ENCODE data around the gene LRP1B. TPM values are rescaled to one million over a fixed set of nuclear protein-coding genes. Genes with fewer than 3 reads are reported as not detected.

Gene LRP1B
- total and polyA plus RNA-seq, 2 donors from 2014 or later: 0.69 to 1.2 TPM

DNA sequence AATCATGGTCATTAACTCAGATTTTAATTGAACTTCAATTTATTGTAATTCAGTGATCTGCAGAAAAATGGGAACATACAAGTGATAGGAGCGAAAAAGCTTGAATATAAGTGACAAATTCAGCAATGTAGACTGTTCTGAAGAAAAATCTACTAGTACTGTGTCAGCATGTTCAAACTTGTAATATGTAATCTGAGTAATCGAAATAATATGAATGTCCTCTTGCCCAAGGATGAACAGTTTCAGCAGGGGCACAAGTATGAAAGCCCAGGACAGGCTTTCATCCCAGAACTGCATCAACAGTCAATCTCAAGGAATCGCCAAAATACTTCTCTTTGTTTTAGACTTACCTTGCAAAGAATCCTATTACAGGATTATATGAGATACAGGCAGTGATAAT, 1110.5 kb downstream of the LRP1B start:
- DNase-seq (no peak), FAIRE-seq (no peak)
- Histone ChIP-seq H3K9me3 (ENCODE audit: control insufficient read depth in 2 of 3, insufficient read depth in 1 of 3, low read length in 3 of 3) (no peaks in the 10 kb centered on the region), H3K36me3 (ENCODE audit: control insufficient read depth in 2 of 3, insufficient read depth in 3 of 3, low read length in 3 of 3) (no peaks in the 10 kb centered on the region), H3K9ac (ENCODE audit: low read length in 3 of 3) (no peak overlapping the region), H3K27me3 (ENCODE audit: control insufficient read depth, insufficient read depth, low read length) (no peaks in the 10 kb centered on the region), H3K27ac (ENCODE audit: low read depth in 2 of 2, low read length in 2 of 2) (no peak overlapping the region), H3K4me3 (ENCODE audit: low read length in 3 of 3) (no peak overlapping the region), H3K4me1 (ENCODE audit: control insufficient read depth in 2 of 3, insufficient read depth in 2 of 3, low read depth in 1 of 3, low read length in 3 of 3) (no peaks in the 10 kb centered on the region)
- intact Hi-C loops (cut with DNase I): no loop called here
- TF ChIP-seq, protein P1, sequence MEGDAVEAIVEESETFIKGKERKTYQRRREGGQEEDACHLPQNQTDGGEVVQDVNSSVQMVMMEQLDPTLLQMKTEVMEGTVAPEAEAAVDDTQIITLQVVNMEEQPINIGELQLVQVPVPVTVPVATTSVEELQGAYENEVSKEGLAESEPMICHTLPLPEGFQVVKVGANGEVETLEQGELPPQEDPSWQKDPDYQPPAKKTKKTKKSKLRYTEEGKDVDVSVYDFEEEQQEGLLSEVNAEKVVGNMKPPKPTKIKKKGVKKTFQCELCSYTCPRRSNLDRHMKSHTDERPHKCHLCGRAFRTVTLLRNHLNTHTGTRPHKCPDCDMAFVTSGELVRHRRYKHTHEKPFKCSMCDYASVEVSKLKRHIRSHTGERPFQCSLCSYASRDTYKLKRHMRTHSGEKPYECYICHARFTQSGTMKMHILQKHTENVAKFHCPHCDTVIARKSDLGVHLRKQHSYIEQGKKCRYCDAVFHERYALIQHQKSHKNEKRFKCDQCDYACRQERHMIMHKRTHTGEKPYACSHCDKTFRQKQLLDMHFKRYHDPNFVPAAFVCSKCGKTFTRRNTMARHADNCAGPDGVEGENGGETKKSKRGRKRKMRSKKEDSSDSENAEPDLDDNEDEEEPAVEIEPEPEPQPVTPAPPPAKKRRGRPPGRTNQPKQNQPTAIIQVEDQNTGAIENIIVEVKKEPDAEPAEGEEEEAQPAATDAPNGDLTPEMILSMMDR (IDR thresholded peaks at IDR 0.05; ENCODE audit: borderline replicate concordance, extremely low read depth, insufficient read depth): no peak

DNA sequence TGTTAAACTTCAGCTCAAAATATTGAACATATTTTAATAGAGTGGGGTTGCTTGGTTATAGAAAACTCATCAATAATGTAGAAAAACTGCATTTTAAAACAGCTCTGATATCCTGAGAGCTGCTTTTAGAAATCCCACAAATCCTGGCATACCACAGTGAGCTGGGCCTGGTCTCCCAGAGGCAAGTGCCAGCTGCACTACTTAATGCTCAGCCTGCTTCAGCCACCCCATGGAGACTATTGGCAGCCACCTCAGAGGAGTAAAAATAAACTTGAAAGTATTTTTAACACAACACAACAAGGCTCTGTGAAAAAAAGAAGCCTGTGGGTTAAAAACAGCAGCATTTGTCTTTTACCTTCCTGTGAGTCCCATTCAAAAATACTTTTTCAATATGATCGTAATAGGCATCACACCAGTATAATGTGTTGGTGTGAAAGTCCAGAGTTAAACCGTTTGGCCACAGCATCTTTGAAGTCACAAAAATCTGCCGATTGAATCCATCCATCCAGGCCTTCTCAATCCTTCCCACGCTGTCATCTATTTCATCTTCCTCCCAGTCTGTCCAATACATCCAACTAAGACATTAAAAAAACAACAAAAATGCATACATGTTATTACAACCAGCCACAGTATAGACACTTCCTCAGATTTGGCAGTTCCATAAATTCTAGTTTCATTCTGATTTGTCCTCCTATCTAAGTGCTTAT, 1115.3 kb downstream of the LRP1B start:
- H3K36me3 ChIP-seq (ENCODE audit: control insufficient read depth in 2 of 3, insufficient read depth in 3 of 3, low read length in 3 of 3): no peaks in the 10 kb centered on the region
- DNase-seq: no peak
- H3K27me3 ChIP-seq (ENCODE audit: control insufficient read depth, insufficient read depth, low read length): no peaks in the 10 kb centered on the region
- no peak overlapping the region for H3K4me3 ChIP-seq (ENCODE audit: low read length in 3 of 3)
- H3K27ac ChIP-seq (ENCODE audit: low read depth in 2 of 2, low read length in 2 of 2): no peak overlapping the region
- no peak overlapping the region for H3K9ac ChIP-seq (ENCODE audit: low read length in 3 of 3)
- TF ChIP-seq, protein P1 (IDR thresholded peaks at IDR 0.05; ENCODE audit: borderline replicate concordance, extremely low read depth, insufficient read depth): no peak
- H3K9me3 ChIP-seq (ENCODE audit: control insufficient read depth in 2 of 3, insufficient read depth in 1 of 3, low read length in 3 of 3): no peaks in the 10 kb centered on the region
- H3K4me1 ChIP-seq (ENCODE audit: control insufficient read depth in 2 of 3, insufficient read depth in 2 of 3, low read depth in 1 of 3, low read length in 3 of 3): no peaks in the 10 kb centered on the region
- FAIRE-seq: no peak
- intact Hi-C loops (cut with DNase I): no loop called here

DNA sequence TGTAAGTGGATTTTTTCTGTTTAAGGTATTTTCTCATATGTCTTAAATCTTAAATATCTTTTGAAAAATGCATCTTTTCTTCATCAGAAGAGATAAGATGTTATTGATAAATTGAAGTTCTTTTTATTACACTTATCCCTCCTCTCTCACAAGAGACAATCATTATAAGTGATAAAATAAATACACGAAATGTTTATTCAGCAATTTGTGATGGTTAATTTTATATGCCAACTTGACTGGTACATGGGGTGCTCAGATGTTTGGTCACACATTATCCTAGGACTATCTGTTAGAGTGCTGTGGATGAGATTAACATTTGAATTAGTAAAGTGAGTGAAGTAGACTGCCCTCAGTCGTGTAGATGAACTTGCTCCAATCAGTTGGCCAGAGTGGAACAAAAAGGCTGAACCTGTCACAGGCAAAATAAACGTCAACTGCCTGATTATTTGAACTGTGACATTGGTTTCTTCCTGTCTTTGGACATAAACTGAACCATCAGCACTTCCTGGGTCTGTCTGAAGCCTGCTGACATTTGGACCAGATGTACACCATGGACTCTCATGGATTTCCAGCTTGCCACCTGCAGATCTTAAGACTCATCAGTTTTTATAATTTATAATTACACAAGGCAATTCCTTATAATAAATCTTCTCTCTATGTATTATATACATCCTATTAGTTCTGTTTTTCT, 1126.7 kb downstream of the LRP1B start:
- Histone ChIP-seq H3K27ac (ENCODE audit: low read depth in 2 of 2, low read length in 2 of 2) (no peak overlapping the region), H3K9me3 (ENCODE audit: control insufficient read depth in 2 of 3, insufficient read depth in 1 of 3, low read length in 3 of 3) (no peaks in the 10 kb centered on the region), H3K9ac (ENCODE audit: low read length in 3 of 3) (no peak overlapping the region), H3K4me3 (ENCODE audit: low read length in 3 of 3) (no peak overlapping the region), H3K36me3 (ENCODE audit: control insufficient read depth in 2 of 3, insufficient read depth in 3 of 3, low read length in 3 of 3) (no peaks in the 10 kb centered on the region), H3K4me1 (ENCODE audit: control insufficient read depth in 2 of 3, insufficient read depth in 2 of 3, low read depth in 1 of 3, low read length in 3 of 3) (no peaks in the 10 kb centered on the region), H3K27me3 (ENCODE audit: control insufficient read depth, insufficient read depth, low read length) (no peaks in the 10 kb centered on the region)
- TF ChIP-seq, protein P1 (IDR thresholded peaks at IDR 0.05; ENCODE audit: borderline replicate concordance, extremely low read depth, insufficient read depth): no peak
- no peak for DNase-seq
- intact Hi-C loops (cut with DNase I): no loop called here
- no peak for FAIRE-seq
